Epidermal melanocyte (primary cell): Measurements from ENCODE around the gene SMARCD2.
"Not testable (repeated sequence)": the region's sequence is repeated elsewhere in the genome, so short reads cannot be mapped to it uniquely, and the experiment has no call there.

Experiments used
- DNase-seq: peaks from one replicate; pipeline ENCODE4 v3.0.0; 2011; ENCODE audit warnings: low spot score; ENCODE audit not compliant: insufficient read length

The SMARCD2 gene

DNA sequence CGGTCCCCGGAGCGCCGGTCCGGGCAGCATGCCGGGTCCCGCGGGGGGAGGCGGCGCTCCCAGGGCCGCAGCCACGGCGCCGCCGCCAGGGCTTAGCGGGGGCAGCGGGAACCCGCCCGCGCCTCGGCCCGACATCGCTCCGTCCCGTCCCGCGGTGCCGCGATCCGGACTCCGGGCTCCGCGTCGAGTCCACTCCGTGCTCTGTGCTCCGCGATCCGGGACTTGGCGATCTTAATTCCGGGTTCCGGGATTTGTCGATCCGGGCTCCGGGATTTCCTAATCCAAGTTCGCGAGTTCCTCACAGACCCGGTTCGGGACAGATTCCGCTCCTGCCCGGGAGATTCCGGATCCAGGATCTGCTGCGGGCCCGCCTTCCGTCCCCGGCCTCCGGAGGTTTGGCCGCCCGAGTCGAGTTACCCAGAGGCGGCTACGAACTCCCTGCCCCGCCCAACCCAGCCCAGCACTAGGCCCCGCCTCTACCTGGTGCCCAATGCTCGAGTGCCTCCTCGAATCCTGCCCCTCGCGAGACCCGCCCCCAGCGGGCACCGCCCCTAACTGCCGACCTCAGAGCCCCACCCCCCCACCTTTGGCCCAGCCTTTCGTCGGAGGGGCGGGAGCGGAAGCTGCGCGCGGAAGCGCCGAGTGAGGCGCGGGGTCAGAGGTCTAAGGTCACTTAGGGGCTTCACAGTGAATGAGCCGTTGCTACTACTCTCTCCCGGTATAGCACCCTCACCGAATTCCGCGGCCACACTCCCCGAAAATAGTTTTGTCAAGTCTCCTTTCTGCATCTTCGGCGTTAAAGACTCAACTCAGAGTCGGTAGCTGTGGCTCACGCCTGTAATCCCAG lies at the start of gene SMARCD2:
Gene SMARCD2, minus strand, starts transcription at position 146 of the 847 bp plus-strand sequence. Its CDS starts 11 bp downstream, at position 135.
- DNase-seq = peak; percentile 73

DNA sequence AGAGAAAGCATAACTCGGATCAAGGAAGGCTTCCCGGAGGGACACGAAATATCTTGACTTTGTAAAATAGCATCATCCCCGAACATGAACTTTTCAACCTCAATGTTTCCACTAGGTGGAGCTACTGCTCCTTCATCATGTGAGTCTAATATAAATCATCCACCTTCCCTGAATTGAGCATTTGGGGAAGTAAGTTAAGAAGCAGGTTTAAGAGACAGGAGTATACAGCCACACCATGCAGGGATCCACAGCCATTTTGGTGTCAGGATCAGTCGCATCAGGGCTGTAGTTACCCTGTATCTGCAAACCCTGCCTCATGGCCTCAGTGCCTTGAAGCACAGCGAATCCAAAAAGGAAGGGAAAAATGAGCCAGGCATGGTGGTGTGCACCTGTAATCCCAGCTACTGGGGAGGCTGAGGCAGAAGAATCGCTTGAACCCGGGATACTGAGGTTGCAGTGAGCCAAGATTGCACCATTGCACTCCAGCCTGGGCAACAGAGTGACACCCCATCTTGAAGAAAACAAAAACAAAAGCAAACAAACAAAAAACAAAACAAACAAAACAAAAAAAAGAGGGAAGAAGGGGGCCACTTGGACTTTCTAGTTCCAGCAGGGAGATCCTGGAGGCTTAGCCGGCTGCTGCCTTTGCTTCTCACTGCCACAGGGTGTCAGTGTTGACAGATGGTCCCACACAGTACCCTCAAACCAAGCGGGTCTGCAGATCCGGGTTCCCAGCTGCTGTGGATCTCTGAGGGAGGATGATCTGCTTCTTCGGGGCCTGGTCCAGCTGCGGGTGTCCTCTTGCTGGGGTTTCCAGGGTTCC lies 46.8 kb upstream of the SMARCD2 start:
- DNase-seq = not testable (repeated sequence)

DNA sequence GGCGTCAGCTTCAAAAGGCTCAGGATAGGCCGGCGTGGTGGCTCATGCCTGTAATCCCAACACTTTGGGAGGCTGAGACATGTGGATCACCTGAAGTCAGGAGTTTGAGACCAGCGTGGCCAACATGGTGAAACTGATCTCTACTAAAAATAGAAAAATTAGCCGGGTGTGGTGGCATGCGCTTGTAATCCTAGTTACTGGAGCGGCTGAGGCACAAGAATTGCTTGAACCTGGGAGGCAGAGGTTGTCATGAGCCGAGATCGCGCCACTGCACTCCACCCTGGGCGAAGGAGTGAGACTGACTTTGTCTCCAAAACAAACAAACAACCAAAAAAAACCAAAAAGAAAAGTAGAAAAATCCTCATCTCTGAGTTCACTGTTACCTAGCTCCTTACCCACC lies 42.6 kb upstream of the SMARCD2 start:
- DNase-seq = not testable (repeated sequence)

DNA sequence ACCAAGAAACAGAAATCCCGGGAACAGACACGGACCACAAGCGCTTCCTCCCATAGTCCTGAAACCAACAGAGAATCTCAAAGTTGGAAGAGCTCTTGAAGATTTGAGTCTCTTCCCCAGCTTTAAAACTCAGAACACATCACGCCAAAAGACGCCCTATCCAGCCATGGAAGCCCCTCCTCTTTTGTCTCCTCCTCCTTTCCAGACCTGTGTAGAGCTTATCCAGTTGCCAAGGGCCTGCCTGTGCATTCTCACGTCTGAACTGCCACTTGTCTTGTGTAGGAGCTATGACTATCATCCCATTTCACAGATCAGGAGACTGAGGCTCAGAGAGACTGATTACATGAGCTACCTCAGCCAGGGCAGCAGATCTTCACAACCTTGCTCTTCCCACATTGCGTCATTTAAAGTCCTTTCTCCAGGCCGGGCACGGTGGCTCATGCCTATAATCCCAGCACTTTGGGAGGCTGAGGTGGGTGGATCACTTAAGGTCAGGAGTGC lies 40.2 kb upstream of the SMARCD2 start:
- DNase-seq = not testable (repeated sequence)

DNA sequence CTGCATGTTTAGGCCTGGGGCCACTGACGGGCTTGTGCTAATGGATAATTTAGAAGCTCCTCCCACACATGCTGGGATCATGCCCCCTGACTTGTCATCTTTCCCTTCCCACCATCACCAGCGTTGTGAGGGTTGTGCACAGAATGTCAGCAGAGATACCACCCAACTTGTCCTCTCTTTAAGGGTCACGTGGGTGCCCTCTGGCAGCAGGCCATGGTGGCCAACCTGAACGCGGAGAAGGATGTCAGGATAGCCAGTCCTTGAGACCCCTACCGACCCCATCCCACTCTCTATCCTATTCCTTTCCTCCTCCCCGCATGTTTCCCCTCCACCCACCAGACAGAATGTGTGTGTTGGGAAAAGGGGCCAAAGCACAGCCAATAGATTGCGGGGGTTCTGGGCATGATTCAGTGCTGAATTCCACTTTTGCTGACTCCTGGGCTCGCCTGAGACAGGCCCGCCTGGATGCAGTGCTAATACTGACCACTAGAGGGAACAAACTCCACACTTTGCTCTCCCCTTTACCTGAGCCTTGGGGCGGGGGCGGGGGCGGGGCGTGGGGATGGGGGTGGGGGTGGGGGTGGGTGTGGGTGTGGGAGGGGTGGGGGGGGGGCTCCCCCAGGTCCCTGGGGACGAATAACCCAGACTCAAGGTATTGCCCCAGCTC lies 39.6 kb upstream of the SMARCD2 start, which contains the start of gene GH2:
Gene GH2, minus strand, starts transcription at position 10 of the 667 bp plus-strand sequence. CDS start 143 bp downstream, outside the sequence.
- peak; percentile 52 for DNase-seq

DNA sequence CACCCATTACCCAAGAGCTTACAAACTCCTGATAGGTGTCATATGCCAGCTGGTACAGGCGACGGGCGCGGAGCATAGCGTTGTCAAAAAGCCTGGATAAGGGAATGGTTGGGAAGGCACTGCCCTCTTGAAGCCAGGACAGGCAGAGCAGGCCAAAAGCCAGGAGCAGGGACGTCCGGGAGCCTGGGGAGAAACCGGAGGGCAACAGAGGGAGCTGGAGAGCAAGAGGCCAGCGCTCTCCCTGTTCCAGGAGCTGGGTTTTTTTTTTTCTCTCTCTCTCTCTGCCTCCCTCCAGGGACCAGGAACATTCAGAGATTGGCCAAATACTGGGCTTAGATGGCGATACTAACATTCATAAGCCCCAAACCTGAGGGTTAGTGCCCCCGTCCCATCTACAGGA lies 38.9 kb upstream of the SMARCD2 start:
- not testable (repeated sequence) for DNase-seq

DNA sequence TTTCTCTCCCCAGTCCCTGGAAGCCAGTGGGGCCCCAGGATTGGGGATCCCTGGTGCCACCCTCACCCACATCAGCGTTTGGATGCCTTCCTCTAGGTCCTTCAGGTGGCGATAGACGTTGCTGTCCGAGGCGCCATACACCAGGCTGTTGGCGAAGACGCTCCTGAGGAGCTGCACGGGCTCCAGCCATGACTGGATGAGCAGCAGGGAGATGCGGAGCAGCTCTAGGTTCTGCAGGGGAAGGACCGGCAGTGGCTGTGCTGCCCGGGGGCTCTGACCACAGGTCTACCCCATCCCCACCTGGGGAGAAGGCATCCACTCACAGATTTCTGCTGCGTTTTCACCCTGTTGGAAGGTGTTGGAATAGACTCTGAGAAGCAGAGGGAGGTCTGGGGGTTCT lies 38.2 kb upstream of the SMARCD2 start:
- DNase-seq = no peak

DNA sequence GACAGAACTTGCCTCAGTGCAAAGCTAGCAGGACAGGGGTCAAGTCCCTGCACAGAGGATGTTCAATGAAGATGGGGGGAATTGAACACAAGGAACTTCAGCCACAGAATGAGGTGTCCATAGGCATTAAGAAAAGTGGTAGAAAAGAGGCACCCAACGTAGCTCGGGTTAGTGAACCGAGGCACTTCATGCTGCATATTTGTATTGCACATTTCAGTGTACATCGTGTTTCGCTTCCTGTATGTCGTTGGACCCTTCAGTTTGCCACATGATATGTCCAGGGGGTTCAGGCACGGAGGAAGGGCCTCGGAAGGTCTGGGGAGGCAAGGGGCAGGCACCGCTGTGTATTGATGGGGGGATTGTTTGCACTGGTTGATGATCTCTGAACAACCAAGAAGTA lies 35.9 kb upstream of the SMARCD2 start:
- DNase-seq = not testable (repeated sequence)

DNA sequence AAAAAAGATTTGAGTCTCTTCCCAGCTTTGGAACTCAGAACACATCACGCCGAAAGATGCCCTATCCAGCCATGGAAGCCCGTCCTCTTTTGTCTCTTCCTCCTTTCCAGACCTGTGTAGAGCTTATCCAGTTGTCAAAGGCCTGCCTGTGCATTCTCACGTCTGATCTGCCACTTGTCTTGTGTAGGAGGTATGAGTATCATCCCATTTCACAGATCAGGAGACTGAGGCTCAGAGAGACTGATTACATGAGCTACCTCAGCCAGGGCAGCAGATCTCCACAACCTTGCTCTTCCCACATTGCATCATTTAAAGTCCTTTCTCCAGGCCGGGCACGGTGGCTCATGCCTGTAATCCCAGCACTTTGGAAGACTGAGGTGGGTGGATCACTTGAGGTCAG lies 32.2 kb upstream of the SMARCD2 start:
- DNase-seq = not testable (repeated sequence)

DNA sequence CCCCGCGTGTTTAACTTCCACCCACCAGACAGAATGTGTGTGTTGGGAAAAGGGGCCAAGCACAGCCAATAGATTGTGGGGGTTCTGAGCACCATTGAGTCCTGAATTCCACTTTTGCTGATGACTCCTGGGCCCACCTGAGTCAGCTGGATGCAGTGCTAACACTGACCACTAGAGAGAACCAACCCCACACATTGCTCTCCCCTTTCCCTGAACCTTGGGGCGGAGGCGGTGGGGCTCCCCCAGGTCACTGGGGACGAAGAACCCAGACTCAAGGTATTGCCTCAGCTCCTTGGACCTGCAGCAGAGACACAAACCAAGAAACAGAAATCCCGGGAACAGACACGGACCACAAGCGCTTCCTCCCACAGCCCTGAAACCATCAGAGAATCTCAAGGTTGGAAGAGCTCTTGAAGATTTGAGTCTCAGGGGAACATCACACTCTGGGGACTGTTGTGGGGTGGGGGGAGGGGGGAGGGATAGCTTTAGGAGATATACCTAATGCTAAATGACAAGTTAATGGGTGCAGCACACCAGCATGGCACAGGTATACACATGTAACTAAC lies 31.7 kb upstream of the SMARCD2 start:
- not testable (repeated sequence) for DNase-seq

DNA sequence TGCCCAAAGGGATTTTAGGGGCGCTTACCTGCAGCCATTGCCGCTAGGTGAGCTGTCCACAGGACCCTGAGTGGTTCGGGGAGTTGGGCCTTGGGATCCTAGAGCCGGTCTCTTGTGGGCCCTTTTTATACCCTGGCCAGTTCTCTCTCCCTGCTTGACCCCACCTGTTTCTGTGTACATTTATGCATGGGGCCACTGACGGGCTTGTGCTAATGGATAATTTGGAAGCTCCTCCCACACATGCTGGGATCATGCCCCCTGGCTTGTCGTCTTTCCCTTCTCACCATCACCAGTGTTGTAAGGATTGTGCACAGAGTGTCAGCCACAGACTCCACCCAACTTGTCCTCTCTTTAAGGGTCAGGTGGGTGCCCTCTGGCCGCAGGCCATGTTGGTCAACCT lies 31.1 kb upstream of the SMARCD2 start, which contains the start of gene CSH2:
Gene CSH2, minus strand, starts transcription at position 101 of the 400 bp plus-strand sequence. Its CDS starts 63 bp downstream, at position 38.
- DNase-seq = not testable (repeated sequence)

DNA sequence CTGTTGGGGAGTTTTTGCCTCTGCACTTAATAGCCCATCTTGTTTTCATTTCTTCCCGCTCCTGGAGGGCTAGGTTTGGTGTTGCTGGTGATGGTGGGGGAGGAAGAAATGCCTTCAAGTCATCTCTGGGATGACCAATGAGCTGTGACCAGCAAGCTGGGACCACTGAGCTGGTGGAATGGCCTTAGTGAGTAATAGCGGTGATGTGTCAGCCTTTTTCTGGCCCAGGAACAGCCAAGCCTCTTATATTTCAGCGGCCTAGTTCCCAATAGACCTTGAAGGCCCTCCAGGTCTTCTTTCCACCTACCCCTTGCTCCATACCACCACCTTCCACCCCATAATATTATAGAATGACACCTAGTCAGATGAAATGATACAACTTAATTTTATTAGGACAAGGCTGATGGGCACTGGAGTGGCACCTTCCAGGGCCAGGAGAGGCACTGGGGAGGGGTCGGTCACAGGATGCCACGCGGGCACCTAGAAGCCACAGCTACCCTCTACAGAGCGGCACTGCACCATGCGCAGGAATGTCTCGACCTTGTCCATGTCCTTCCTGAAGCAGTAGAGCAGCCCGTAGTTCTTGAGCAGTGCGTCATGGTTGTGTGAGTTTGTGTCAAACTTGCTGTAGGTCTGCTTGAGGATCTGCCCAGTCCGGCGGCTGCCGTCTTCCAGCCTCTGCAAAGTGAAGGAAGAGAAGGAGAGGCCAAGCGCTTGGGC lies 29.3 kb upstream of the SMARCD2 start:
- not testable (repeated sequence) for DNase-seq

DNA sequence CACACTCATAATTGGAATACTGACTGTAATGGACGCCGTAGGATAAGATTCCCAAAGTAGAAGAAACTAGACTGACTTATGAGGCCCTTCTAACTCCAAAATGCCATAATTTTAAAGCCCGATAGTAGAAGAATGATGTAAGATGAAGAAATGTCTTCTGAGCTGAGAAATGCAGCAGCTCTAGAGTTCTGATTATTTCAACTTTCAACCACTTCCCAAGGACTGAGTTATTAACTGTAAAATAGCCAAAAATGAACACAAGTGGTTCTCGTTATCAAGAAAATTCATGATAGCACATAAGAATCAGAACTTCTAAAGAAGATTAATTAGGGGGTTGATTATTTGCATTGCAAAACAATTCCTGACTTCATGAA lies 27.8 kb upstream of the SMARCD2 start:
- not testable (repeated sequence) for DNase-seq

DNA sequence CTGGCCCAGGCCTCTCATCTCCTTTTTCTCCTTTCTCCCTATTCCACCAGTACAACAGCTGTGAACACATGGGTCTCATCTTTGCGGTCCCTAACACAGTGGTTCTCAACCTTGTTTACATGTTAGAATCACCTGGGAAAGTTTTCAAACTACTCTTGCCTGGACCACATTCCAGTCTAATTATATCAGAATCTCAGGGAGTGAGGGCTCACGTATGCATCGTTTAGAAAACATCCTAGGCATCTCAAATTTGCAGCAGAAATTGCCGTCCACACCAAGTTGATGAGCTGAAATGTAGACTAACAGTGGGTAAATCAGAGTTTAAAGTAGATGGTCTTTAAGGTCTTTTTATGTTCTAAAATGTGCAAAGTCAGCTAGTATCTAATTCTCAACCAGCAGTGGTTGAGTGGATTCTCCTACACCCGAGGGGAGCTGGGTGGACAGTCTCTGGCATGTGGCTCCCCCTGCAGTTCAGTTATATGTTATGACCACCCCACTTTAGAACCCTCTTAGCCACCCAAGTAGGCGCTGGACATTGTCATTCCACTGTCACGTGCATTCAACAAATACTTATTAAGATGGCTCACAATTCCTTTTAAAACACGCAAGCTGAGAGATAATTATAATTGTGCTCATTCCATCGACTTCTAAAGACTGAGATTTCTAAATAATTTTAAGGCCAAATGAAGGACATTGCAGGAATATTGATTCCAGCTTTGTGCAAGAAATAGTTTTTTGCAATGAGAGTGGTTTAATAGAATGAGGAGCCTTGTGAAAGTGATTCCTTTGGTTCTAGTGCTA lies 27.2 kb upstream of the SMARCD2 start:
- not testable (repeated sequence) for DNase-seq

DNA sequence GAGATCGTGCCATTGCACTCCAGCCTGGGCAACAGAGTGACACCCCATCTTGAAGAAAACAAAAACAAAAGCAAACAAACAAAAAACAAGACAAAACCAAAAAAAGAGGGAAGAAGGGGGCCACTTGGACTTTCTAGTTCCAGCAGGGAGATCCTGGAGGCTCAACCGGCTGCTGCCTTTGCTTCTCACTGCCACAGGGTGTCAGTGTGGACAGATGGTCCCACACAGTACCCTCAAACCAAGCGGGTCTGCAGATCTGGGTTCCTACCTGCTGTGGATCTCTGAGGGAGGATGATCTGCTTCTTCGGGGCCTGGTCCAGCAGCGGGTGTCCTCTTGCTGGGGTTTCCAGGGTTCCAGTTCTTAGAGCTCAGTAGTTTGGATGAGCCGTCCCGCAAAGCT lies 24.1 kb upstream of the SMARCD2 start:
- not testable (repeated sequence) for DNase-seq

DNA sequence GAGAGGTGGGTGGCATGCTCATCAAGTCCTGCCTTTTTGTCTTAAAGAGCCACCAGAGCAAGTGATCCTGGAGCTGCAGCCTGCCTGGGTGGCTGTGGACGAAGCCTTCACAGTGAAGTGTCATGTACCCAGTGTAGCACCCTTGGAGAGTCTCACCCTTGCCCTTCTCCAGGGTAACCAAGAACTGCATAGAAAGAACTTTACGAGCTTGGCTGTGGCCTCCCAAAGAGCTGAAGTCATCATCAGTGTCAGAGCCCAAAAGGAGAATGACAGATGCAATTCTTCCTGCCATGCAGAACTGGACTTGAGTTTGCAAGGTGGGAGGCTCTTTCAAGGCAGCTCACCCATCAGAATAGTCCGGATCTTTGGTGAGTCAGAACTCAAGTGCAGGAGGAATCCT lies 16.8 kb upstream of the SMARCD2 start:
- DNase-seq = no peak

DNA sequence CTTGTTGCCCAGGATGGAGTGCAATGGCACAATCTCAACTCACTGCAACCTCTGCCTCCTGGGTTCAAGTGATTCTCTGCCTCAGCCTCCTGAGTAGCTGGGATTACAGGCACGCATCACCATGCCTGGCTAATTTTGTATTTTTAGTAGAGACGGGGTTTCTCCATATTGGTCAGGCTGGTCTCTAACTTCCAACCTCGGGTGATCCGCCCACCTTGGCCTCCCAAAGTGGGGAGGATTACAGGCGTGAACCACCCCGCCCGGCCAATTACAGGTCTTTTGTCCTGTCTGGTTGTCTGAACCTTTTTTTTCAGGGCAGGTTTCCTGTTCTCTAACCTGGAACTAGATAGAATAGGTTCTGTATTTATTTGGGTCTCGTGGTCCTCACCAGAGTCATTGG lies 13.9 kb upstream of the SMARCD2 start:
- DNase-seq = not testable (repeated sequence)

DNA sequence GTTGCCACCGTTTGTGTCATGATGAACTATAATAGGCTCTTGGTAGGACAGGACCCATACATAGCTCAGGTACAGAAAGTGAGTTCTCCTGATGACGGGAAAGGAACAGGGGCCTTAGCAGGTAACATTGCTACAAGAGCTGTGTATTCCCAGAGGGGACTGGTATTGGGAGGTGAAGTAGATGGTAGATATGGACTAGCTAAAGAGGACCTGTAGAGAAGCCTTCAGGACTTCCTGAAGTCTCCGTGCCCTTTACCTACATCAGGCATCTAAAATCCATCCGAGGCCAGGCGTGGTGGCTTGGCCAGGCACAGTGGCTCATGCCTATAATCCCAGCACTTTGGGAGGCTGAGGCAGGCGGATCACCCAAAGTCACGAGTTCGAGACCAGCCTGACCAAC lies 12.7 kb upstream of the SMARCD2 start:
- no peak for DNase-seq

DNA sequence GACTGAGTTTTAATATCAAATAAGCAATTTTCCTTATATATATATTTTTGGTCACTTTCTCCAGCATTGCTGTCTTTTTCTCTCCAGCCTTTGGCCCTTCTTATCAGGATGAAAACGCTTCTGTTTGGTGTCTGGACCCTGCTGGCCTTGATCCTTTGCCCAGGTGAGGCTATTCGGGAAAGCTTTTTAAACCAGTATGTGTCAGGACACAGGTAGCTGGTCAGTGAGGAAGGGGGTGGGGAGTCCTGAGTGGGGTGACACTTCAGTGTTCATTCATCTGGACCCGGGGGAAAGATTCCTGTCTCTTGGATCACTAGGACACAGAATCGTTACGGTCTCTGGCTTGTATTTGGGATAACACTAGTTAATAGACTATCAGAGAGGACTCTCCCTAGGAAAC lies 12.2 kb upstream of the SMARCD2 start:
- no peak for DNase-seq
